ENCODE measurements around the gene VSIR. TPM values are rescaled to one million over a fixed set of nuclear protein-coding genes. Genes with fewer than 3 reads are reported as not detected.

Gene VSIR
- total RNA-seq, 2 experiments from 2014 or later: 86.2 to 91.4 TPM

- intact Hi-C loops (cut with DNase I, micrococcal nuclease): no loop called here
- Histone ChIP-seq H3K36me3 (ENCODE audit: insufficient read depth, low read length) (no peaks in the 10 kb centered on the region), H3K4me3 (ENCODE audit: low read length) (no peak overlapping the region), H3K27ac (ENCODE audit: low read depth in 1 of 2, low read length in 2 of 2) (no peak overlapping the region), H3K4me1 (ENCODE audit: insufficient read depth, low read length) (peaks cover 67% of the 10 kb centered on the region), H3K27me3 (ENCODE audit: control insufficient read depth in 1 of 2, insufficient read depth in 2 of 2, low read length in 2 of 2) (no peaks in the 10 kb centered on the region), H3K9me3 (ENCODE audit: control insufficient read depth in 1 of 2, insufficient read depth in 1 of 2, low read length in 2 of 2) (no peaks in the 10 kb centered on the region)
- H3K27me3 Mint-ChIP-seq: no peaks in the 10 kb centered on the region
- DNase-seq (peak in 1 of 14 experiments; percentile 8), ATAC-seq (ENCODE audit: poor library complexity) (no peak)
- H3K4me1 Mint-ChIP-seq (ENCODE audit: low read depth): peaks cover 25% of the 10 kb centered on the region
- H3K36me3 Mint-ChIP-seq (ENCODE audit: low read depth): no peaks in the 10 kb centered on the region
- ChIA-PET POLR2A (interaction anchor here (2.9 kb wide), 1 partner anchor 75 kb away, joined by 20 read pairs; the partner anchor contains the start of gene VSIR), CTCF (interaction anchor here (0.6 to 3.8 kb wide), 4 partner anchors 9 to 79 kb away, joined by 3 to 26 read pairs (median 4); partner anchors contain the start of gene VSIR)
- no peak overlapping the region for H3K4me3 Mint-ChIP-seq
- TF ChIP-seq, protein P1, sequence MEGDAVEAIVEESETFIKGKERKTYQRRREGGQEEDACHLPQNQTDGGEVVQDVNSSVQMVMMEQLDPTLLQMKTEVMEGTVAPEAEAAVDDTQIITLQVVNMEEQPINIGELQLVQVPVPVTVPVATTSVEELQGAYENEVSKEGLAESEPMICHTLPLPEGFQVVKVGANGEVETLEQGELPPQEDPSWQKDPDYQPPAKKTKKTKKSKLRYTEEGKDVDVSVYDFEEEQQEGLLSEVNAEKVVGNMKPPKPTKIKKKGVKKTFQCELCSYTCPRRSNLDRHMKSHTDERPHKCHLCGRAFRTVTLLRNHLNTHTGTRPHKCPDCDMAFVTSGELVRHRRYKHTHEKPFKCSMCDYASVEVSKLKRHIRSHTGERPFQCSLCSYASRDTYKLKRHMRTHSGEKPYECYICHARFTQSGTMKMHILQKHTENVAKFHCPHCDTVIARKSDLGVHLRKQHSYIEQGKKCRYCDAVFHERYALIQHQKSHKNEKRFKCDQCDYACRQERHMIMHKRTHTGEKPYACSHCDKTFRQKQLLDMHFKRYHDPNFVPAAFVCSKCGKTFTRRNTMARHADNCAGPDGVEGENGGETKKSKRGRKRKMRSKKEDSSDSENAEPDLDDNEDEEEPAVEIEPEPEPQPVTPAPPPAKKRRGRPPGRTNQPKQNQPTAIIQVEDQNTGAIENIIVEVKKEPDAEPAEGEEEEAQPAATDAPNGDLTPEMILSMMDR (IDR thresholded peaks at IDR 0.05): no peak
- no peak overlapping the region for H3K27ac Mint-ChIP-seq
- no peaks in the 10 kb centered on the region for H3K9me3 Mint-ChIP-seq
Observed at GRCh38 chr10:71698737-71699136, 74.6 kb downstream of the VSIR start.

DNA sequence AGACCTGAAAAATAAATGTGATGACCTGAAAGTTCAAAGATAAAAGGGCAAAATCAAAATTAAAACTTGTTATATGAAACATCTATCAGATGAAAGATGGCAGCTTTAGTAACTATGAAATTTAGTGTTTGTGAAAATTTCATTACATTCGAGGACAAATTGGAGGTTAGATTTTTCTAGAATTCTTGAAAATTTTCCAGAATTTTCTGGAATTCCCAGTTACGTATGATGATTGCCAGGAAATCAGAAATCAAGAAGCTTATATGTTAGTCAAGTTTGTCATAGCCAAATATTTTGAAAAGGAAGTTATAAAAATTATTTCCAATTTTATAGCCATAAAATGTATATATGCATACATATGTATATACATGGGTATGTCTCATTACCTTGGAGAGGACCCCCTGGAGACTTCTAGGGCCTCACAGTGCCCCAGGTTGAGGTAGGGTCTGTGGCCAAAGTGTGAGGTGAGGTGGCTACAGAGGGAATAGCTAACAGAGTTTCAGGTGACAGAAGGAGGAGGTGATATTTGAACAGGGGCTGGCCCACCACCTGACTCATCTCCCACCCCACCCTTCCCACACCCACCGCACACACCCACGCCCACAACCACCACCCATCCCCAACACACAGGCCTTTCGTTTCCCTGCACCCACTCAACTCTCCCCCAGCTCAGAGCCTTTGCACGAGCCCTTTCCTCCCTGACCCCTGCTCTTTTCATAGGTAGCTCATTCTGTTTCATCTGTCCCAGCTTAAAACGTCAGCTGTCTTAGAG is 75.2 kb downstream of the VSIR start:
- no peak overlapping the region for H3K27ac ChIP-seq (ENCODE audit: low read depth in 1 of 2, low read length in 2 of 2)
- H3K36me3 ChIP-seq (ENCODE audit: insufficient read depth, low read length): no peaks in the 10 kb centered on the region
- H3K4me1 ChIP-seq (ENCODE audit: insufficient read depth, low read length): peaks cover 69% of the 10 kb centered on the region
- no peaks in the 10 kb centered on the region for H3K27me3 ChIP-seq (ENCODE audit: control insufficient read depth in 1 of 2, insufficient read depth in 2 of 2, low read length in 2 of 2)
- intact Hi-C loops (cut with DNase I, micrococcal nuclease): no loop called here
- no peaks in the 10 kb centered on the region for H3K9me3 Mint-ChIP-seq
- ChIA-PET CTCF (interaction anchor here (0.6 to 3.8 kb wide), 8 partner anchors 9 to 149 kb away, joined by 3 to 26 read pairs (median 4); partner anchors contain the start of gene VSIR), POLR2A (interaction anchor here (1.2 to 2.9 kb wide), 3 partner anchors 10 to 75 kb away, joined by 6 to 20 read pairs (median 6); partner anchors contain the start of gene VSIR)
- no peaks in the 10 kb centered on the region for H3K36me3 Mint-ChIP-seq (ENCODE audit: low read depth)
- no peak overlapping the region for H3K4me3 Mint-ChIP-seq
- H3K4me3 ChIP-seq (ENCODE audit: low read length): no peak overlapping the region
- H3K4me1 Mint-ChIP-seq (ENCODE audit: low read depth): peaks cover 29% of the 10 kb centered on the region
- H3K27me3 Mint-ChIP-seq: no peaks in the 10 kb centered on the region
- peak in 4 of 14 experiments; percentile 45 to 71 (median 51) for DNase-seq
- no peaks in the 10 kb centered on the region for H3K9me3 ChIP-seq (ENCODE audit: control insufficient read depth in 1 of 2, insufficient read depth in 1 of 2, low read length in 2 of 2)
- no peak for ATAC-seq (ENCODE audit: poor library complexity)
- peak overlapping the region; percentile 8 for H3K27ac Mint-ChIP-seq
- TF ChIP-seq, protein P1 (IDR thresholded peaks at IDR 0.05): no peak

Small RNA genes lying within 50 kb of the gene (microRNA-seq; reads per million reads assigned to microRNA genes)
- gene MIR7152 (ENCODE audit: borderline microRNAs expressed, borderline replicate concordance): not detected

Other genes with a start within 250 kb of the VSIR start
- gene C10orf105, start 53.7 kb downstream of the VSIR start, total RNA-seq: under 1 TPM; 0.25 to 0.36 TPM
- 100 to 1,000 TPM; 191 to 206 TPM for gene PSAP, start 77.7 kb upstream of the VSIR start, total RNA-seq
- not detected for gene CHST3, start 190.9 kb upstream of the VSIR start, total RNA-seq